HG03103 (cell line): Measurements from ENCODE around the gene ARHGEF25.
"Not testable (repeated sequence)": the region's sequence is repeated elsewhere in the genome, so short reads cannot be mapped to it uniquely, and the experiment has no call there.

Experiments
- ATAC-seq: cut with Tn5 transposase; IDR thresholded peaks from one replicate; pipeline ENCODE4 v1.9.1; 2021; ENCODE audit warnings: low read depth; ENCODE audit not compliant: unreplicated experiment

The ARHGEF25 gene

GRCh38 chr12:57632958-57633840 is 22.0 kb downstream of the ARHGEF25 start, which contains the start of gene B4GALNT1:
TSS of gene B4GALNT1 (minus strand) at chr12:57633201. CDS start at chr12:57632132, 1,069 bp downstream.
- peak; percentile 88 for ATAC-seq

GRCh38 chr12:57636731-57637130 is 25.5 kb downstream of the ARHGEF25 start:
- ATAC-seq = not testable (repeated sequence)

- ATAC-seq = no peak
These were observed 26.1 kb downstream of the ARHGEF25 start for GRCh38 chr12:57637364-57637763.

- ATAC-seq = no peak
These were observed 26.9 kb downstream of the ARHGEF25 start for GRCh38 chr12:57638096-57638495.

- ATAC-seq = no peak
These were observed 29.2 kb downstream of the ARHGEF25 start for GRCh38 chr12:57640175-57641042.

- no peak for ATAC-seq
These were observed 30.6 kb downstream of the ARHGEF25 start for GRCh38 chr12:57641699-57642442.

- not testable (repeated sequence) for ATAC-seq
These were observed 34.9 kb downstream of the ARHGEF25 start for GRCh38 chr12:57645990-57646658.

- ATAC-seq = not testable (repeated sequence)
These were observed 35.4 kb downstream of the ARHGEF25 start for GRCh38 chr12:57646659-57647049.

GRCh38 chr12:57654042-57654441 is 42.8 kb downstream of the ARHGEF25 start:
- ATAC-seq = no peak

- no peak for ATAC-seq
These were observed 44.5 kb downstream of the ARHGEF25 start for GRCh38 chr12:57655541-57656240.

- not testable (repeated sequence) for ATAC-seq
These were observed 45.2 kb downstream of the ARHGEF25 start for GRCh38 chr12:57656408-57656807.

GRCh38 chr12:57657744-57658143 is 46.5 kb downstream of the ARHGEF25 start:
- ATAC-seq = no peak

GRCh38 chr12:57658890-57659289 is 47.7 kb downstream of the ARHGEF25 start:
- ATAC-seq = no peak

GRCh38 chr12:57661376-57661775 is 50.1 kb downstream of the ARHGEF25 start:
- ATAC-seq = no peak

GRCh38 chr12:57665066-57665820 is 54.0 kb downstream of the ARHGEF25 start:
- not testable (repeated sequence) for ATAC-seq
